Brain microvascular endothelial cell (primary cell): ENCODE results near the gene ZNF512.

Experiments used
- DNase-seq: peaks from one replicate; pipeline ENCODE4 v3.0.0-alpha.2; 2020
- H3K27ac ChIP-seq: fragments of 250-450 bp; sonication (Bioruptor Pico); 2 replicates; pipeline ENCODE4 v1.5.1; 2020; ENCODE audit warnings: mild to moderate bottlenecking, moderate library complexity
- H3K27me3 ChIP-seq: fragments of 250-450 bp; sonication (Bioruptor Pico); replicated peaks from 2 replicates; pipeline ENCODE4 v1.5.1; 2020; ENCODE audit warnings: mild to moderate bottlenecking
- H3K36me3 ChIP-seq: fragments of 250-450 bp; sonication (Bioruptor Pico); replicated peaks from 2 replicates; pipeline ENCODE4 v1.5.1; 2020; ENCODE audit warnings: mild to moderate bottlenecking
- H3K4me3 ChIP-seq: 2 replicates; pipeline ENCODE4 v1.5.1; 2011; ENCODE audit warnings: low read depth, mild to moderate bottlenecking, control low read depth, low read length, moderate library complexity
- CTCF ChIP-seq: IDR thresholded peaks from 2 replicates; pipeline ENCODE4 v1.5.1; 2011; ENCODE audit warnings: low read depth, mild to moderate bottlenecking, moderate library complexity, low read length, control low read depth, inconsistent platforms; ENCODE audit errors: missing control alignments
- in situ Hi-C: cut with HindIII; loops from 2 replicates; pipeline ENCODE4 v1.10.0; 2017; ENCODE audit warnings: low sequenced_read_pairs, low pct_ligation_motif_present

Gene ZNF512

GRCh38 chr2:27638037-27638637, 55.3 kb downstream of the ZNF512 start:
- peak; percentile 27 for DNase-seq
- peaks cover 50% of the 10 kb centered on the region for H3K36me3 ChIP-seq

GRCh38 chr2:27638709-27639108, 55.9 kb downstream of the ZNF512 start:
- peak; percentile 68 for DNase-seq
- no peak for TF ChIP-seq CTCF
- no peaks in the 10 kb centered on the region for H3K27me3 ChIP-seq
- peaks cover 54% of the 10 kb centered on the region for H3K36me3 ChIP-seq
- in situ Hi-C loops: no loop called here
- peak overlapping the region; percentile 48 for H3K27ac ChIP-seq
- no peak overlapping the region for H3K4me3 ChIP-seq

More at GRCh38 chr2:27638037-27638637, 55.3 kb downstream of the ZNF512 start:
- peak overlapping the region; percentile 52 for H3K27ac ChIP-seq
- in situ Hi-C loops: no loop called here
- H3K4me3 ChIP-seq: no peak overlapping the region
- no peaks in the 10 kb centered on the region for H3K27me3 ChIP-seq
- no peak for TF ChIP-seq CTCF

- no peak for TF ChIP-seq CTCF
- in situ Hi-C loops: no loop called here
- DNase-seq: peak; percentile 18
- Histone ChIP-seq H3K27ac (no peak overlapping the region), H3K4me3 (no peak overlapping the region), H3K27me3 (no peaks in the 10 kb centered on the region), H3K36me3 (peaks cover 46% of the 10 kb centered on the region)
Observed at GRCh38 chr2:27640722-27641245, 57.9 kb downstream of the ZNF512 start.

- peaks cover 52% of the 10 kb centered on the region for H3K36me3 ChIP-seq
- no peak for TF ChIP-seq CTCF
Observed at GRCh38 chr2:27645197-27645596, 62.4 kb downstream of the ZNF512 start.

GRCh38 chr2:27647289-27647688, 64.4 kb downstream of the ZNF512 start:
- Histone ChIP-seq H3K27me3 (no peaks in the 10 kb centered on the region), H3K27ac (no peak overlapping the region), H3K36me3 (peaks cover 61% of the 10 kb centered on the region), H3K4me3 (no peak overlapping the region)
- DNase-seq: peak; percentile 24
- no peak for TF ChIP-seq CTCF
- in situ Hi-C loops: no loop called here

More at GRCh38 chr2:27645197-27645596, 62.4 kb downstream of the ZNF512 start:
- DNase-seq: no peak
- H3K27me3 ChIP-seq: no peaks in the 10 kb centered on the region
- in situ Hi-C loops: no loop called here
- no peak overlapping the region for H3K27ac ChIP-seq
- no peak overlapping the region for H3K4me3 ChIP-seq

GRCh38 chr2:27647737-27648136, 64.9 kb downstream of the ZNF512 start:
- Histone ChIP-seq H3K4me3 (no peak overlapping the region), H3K27ac (no peak overlapping the region), H3K36me3 (peaks cover 60% of the 10 kb centered on the region), H3K27me3 (no peaks in the 10 kb centered on the region)
- in situ Hi-C loops: no loop called here
- no peak for DNase-seq
- no peak for TF ChIP-seq CTCF
